Cerebellar cortex (tissue), 1 donor: ENCODE measurements around the gene PRSS2.
"Not testable (repeated sequence)": the region's sequence is repeated elsewhere in the genome, so short reads cannot be mapped to it uniquely, and the experiment has no call there.

Experiments used
- DNase-seq: peaks from one replicate; pipeline ENCODE4 v3.0.0-alpha.2; 2015; ENCODE audit warnings: low spot score

PRSS2 gene

DNA sequence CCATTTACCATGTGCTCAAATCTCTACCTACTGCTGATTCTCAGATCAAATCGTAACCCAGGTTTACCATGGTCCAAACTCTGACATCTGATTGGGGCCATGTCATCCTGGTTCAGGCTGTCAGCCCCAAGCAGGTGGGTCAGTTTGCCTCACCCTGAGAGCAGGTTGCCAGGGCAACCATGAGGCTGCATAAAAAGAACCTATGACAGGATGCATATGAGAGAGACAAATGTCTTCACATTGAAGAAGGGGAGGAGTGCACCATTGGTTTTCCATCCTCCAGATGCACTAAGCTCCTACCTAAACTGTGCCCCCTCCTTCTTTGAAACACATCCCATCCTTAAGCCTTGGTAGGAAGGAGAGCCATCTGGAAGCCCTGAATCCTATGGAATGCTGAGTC lies 11.3 kb upstream of the PRSS2 start:
- peak; percentile 40 for DNase-seq

DNA sequence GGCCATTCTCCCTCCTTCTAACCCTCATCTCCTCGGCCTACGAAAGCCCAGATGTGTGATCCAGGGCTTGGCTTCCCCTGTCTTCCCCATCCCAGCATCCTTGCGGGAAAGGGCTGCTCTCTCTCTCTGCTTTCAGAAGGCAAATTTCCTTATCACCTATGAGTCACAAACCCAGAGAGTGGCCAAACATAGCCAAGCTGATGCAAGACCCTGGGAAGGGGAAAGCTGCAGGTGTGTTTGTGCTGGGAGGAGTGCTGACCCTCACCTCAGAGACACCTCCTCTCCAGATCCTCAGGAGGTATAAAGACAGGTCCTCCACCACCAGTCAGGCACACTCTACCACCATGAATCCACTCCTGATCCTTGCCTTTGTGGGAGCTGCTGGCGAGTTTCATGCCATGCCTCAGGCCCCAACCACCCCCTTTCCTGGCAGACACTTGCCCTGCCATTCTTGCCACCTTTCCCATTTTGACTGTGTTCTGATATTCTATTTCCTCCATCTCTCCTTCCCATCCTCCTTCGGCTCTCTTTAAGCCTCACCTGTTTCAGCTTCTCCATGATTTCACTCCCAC lies 10.6 kb upstream of the PRSS2 start:
- no peak for DNase-seq

GRCh38 chr7:142761606-142762005 lies 9.2 kb upstream of the PRSS2 start:
- not testable (repeated sequence) for DNase-seq

DNA sequence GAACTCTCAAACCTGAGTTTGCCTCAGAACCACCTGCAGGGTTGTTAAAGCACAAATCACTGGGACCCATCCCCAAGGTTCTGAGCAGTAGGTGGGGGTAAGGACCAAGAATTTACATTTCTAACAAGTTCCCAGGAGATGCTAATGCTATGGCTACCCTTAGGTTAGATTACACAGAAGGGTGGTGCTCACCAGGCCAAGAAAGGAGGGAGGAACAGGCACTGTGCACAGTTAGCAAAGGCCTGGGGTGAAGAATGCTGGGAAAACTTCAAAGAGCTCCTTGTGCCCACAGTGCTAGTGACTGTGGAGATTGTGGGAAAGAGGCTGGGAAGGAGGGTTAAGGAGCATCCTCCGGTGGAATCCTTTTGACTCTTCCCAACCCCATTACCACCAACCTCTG lies 8.7 kb upstream of the PRSS2 start:
- no peak for DNase-seq

- no peak for DNase-seq
Measured at GRCh38 chr7:142767451-142767850, 3.3 kb upstream of the PRSS2 start.

DNA sequence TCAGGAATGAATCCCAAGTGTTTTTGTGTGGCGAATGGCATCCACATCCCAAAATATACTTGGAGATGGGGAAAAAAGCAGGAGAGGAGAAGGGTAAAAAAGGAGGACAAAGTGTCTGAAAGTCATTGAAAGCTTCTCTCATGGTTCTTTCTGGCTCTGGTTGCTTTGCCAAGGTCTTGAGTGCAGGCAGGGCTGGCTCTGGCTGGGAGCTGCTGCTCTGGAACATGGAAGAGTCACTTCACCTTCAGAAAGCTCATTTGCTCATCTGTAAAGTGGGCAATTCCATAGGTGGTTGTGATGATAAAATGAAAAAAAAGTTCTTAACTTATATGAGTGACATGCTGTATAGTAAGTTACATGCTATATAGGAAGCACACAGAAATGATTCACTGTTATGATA lies 2.9 kb upstream of the PRSS2 start:
- DNase-seq, result no peak

GRCh38 chr7:142768885-142769284 lies 1.9 kb upstream of the PRSS2 start:
- DNase-seq, result not testable (repeated sequence)

- DNase-seq, result no peak
Measured at GRCh38 chr7:142771353-142771723, 568 bp downstream of the PRSS2 start.

- no peak for DNase-seq
Measured at GRCh38 chr7:142772051-142772450, 1.3 kb downstream of the PRSS2 start.

- no peak for DNase-seq
Measured at GRCh38 chr7:142772673-142773072, 1.9 kb downstream of the PRSS2 start.

DNA sequence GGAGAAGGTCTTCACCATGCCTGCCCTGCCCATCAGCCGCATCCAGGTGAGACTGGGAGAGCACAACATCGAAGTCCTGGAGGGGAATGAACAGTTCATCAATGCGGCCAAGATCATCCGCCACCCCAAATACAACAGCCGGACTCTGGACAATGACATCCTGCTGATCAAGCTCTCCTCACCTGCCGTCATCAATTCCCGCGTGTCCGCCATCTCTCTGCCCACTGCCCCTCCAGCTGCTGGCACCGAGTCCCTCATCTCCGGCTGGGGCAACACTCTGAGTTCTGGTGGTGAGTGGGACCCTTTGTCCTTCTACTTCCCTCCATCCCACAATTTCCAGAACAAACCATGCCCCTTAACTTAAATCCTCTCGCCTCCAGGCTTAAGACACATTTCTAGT lies 2.5 kb downstream of the PRSS2 start:
- no peak for DNase-seq

GRCh38 chr7:142773937-142774744 lies 3.4 kb downstream of the PRSS2 start:
- DNase-seq, result no peak

- peak; percentile 63 for DNase-seq
Measured at GRCh38 chr7:142774826-142775225, 4.1 kb downstream of the PRSS2 start.

- DNase-seq, result not testable (repeated sequence)
Measured at GRCh38 chr7:142775351-142776115, 4.8 kb downstream of the PRSS2 start.

DNA sequence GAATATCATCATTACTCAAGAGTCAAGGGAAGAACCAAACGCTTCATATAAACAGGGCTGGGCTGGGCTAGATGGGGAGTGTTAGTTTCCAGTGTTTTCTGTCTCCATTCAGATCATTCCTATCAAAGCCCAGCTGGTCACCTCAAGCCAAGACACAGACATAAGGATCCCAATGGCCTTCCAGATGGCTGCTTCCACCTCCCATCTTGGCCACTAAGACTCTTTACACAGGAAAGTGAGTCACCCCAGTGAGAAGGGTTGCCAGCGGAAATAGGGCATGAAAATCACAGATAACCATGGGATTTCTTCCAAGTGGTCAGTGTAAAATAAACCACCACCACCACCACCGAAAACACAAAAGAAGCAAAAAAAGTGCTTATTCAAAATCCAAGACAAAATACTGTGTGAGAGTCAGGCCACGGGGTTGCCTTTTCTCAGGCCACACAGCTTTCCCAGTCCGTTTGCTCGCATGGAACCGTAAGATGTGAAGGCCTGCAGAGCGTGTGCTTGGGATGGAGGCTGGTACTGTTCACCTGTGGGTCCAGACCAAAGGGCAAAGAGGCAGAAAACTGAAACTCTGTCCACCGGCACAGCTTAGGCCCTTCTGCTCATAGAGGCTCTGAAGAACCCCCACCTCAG lies 5.6 kb downstream of the PRSS2 start:
- DNase-seq, result peak; percentile 94

DNA sequence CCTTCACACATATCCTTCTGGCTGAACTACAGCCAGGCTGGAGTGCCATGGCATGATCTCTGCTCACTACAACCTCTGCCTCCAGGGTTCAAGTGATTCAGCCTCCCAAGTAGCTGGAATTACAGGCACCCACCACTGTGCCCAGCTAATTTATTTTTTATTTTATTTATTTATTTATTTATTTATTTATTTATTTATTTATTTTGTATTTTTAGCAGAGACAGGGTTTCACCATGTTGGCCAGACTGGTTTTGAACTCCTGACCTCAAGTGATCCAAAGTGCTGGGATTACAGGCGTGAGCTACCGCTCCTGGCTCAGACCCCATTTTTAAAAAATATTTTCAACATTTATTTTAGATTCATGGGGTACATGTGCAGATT lies 6.1 kb downstream of the PRSS2 start:
- not testable (repeated sequence) for DNase-seq

GRCh38 chr7:142777318-142777717 lies 6.5 kb downstream of the PRSS2 start:
- DNase-seq, result no peak

DNA sequence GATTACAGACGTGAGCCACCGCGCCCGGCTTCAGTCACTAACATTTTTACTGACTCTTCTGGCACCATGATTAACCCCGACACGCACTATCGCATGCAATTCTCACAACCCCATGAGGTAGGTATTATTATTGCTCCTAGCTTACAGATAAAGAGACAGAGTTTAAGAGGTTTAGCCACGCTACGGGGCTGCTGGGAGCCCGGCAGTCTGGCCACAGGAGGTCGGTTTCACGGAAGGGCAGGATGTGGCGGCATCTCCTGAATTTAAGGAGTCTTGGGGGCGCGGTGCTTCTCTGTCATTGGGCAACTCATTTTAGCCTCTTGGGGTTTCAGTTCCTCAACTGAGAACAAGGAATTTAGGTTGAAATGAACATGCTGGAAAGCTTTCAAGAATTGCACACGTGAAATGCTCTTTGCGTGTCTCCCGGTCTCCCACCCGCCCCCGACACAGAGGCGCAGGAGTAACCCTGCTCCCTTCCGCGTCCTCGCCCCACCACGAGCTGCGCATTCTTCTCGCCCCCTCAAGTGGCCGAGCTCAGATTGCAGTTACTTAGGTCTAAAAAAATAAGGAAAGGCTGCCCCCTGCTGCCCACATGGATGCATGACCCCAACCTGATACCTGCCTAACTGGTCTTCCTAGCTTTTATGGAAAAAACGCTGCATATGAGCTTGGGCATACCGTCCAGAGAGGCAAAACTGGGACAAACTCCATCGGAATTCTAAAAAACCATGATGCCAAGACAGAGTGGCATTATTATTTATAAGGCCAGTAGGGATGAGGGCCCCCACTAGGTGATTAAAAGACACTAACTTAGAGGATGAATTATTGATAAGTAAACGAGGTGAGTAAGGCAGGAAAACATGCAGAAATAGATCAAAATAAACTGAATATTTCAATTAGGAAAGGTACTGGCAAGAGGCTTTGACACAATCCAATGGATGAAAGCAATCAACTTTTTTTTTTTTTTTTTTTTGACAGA lies 12.4 kb downstream of the PRSS2 start:
- peak; percentile 94 for DNase-seq

- no peak for DNase-seq
Measured at GRCh38 chr7:142784096-142784495, 13.3 kb downstream of the PRSS2 start.

DNA sequence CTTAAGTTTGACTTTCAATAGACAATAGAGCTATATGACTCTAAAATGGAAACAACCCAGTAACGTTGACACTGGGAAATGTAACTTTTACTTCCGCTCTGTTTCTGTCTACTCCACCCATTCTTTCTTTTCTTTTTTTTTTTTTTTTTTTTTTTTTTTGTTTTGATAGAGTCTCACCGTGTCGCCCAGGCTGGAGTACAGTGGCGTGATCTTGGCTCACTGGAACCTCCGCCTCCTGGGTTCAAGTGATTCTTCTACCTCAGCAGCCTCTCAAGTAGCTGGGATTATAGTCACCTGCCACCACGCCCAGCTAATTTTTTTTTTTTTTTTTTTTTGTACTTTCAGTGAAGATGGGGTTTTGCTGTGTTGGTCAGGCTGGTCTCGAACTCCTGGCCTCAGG lies 13.9 kb downstream of the PRSS2 start:
- no peak for DNase-seq

DNA sequence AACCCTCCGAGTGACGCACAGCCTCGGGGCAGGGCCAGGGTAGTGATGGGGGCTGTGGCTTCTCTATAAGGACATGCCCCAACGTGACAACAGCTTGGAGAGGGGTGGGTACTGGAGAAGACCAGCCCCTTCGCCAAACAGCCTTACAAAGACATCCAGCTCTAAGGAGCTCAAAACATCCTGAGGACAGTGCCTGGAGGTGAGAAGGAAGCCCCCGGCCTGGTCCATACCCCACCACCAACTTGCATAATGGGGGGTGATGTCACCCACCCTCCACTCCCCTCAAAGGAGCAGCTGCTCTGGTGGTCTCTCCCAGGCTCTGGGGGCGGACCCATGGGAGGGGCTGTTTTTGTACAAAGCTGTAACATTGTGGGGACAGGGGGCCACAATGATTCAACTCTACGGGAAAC lies 15.1 kb downstream of the PRSS2 start:
- no peak for DNase-seq
